MCF 10A (cell line): Measurements from ENCODE around the gene CYP19A1. TPM values are rescaled to one million over a fixed set of nuclear protein-coding genes. Genes with fewer than 3 reads are reported as not detected.

ENCODE experiments used
- BruUV-seq: library from RNA; stranded (reverse); fragments of 400-500 nt; replicated peaks from 2 replicates; lab custom pipeline; 2021; lab: Mats Ljungman, UMichigan
- CTCF ChIA-PET: fragments of 300-600 bp; sonication (Branson Sonifier 250); formaldehyde crosslinking; extraction: SDS; loops from one replicate; lab custom pipeline; 2021; ENCODE audit warnings: antibody characterized with exemption, inconsistent platforms; lab: Yijun Ruan, JAX
- POLR2A ChIA-PET: fragments of 300-600, 350-650 bp; sonication (Branson Sonifier 250); formaldehyde crosslinking; extraction: SDS; loops from one replicate; lab custom pipeline; 2020; ENCODE audit warnings: antibody characterized with exemption, inconsistent platforms; lab: Yijun Ruan, JAX
- DNase-seq: peaks from one replicate; pipeline ENCODE4 v3.0.0-alpha.2; 2018; ENCODE audit not compliant: unreplicated experiment
- H3K27ac Mint-ChIP-seq: one replicate; pipeline ENCODE4 v1.8.0; 2022; ENCODE audit warnings: mild to moderate bottlenecking, low read depth, mixed read lengths; ENCODE audit not compliant: unreplicated experiment
- H3K27me3 Mint-ChIP-seq: one replicate; pipeline ENCODE4 v1.8.0; 2022; ENCODE audit warnings: mixed read lengths; ENCODE audit not compliant: insufficient read depth, unreplicated experiment
- H3K36me3 Mint-ChIP-seq: one replicate; pipeline ENCODE4 v1.8.0; 2022; ENCODE audit warnings: mild to moderate bottlenecking, moderate library complexity, mixed read lengths; ENCODE audit not compliant: insufficient read depth, unreplicated experiment
- H3K4me1 Mint-ChIP-seq: one replicate; pipeline ENCODE4 v1.8.0; 2022; ENCODE audit warnings: mixed read lengths; ENCODE audit not compliant: insufficient read depth, unreplicated experiment
- H3K4me3 Mint-ChIP-seq: one replicate; pipeline ENCODE4 v1.8.0; 2022; ENCODE audit warnings: mild to moderate bottlenecking, moderate library complexity, mixed read lengths; ENCODE audit not compliant: unreplicated experiment
- H3K9me3 Mint-ChIP-seq: one replicate; pipeline ENCODE4 v1.8.0; 2022; ENCODE audit warnings: mixed read lengths; ENCODE audit not compliant: unreplicated experiment
- CTCF ChIP-seq: fragments of 200-600 bp; IDR thresholded peaks from one replicate; pipeline ENCODE4 v1.8.0; 2022; ENCODE audit warnings: antibody characterized with exemption, mild to moderate bottlenecking; ENCODE audit not compliant: unreplicated experiment
- intact Hi-C: fragments of 100-400 bp; cut with micrococcal nuclease; formaldehyde crosslinking; loops from 2 replicates; pipeline ENCODE4 v1.14.1; 2022
- total RNA-seq: library from RNA; stranded (reverse); gene quantifications from 2 replicates; pipeline ENCODE4 v1.2.3, GENCODE V29; 2022

Gene CYP19A1
- total RNA-seq, 1 experiment from 2014 or later: not detected

- Mint-ChIP-seq H3K36me3 (no peaks in the 10 kb centered on the region), H3K4me1 (peaks cover 7% of the 10 kb centered on the region), H3K27me3 (no peaks in the 10 kb centered on the region), H3K9me3 (no peaks in the 10 kb centered on the region), H3K4me3 (no peak overlapping the region), H3K27ac (no peak overlapping the region)
- DNase-seq: no peak
- no peak for TF ChIP-seq CTCF
- ChIA-PET POLR2A (interaction anchor here (1.1 kb wide), 1 partner anchor 11 kb away, joined by 3 read pairs; no protein-coding TSS in a partner anchor), CTCF (no interaction called here)
- BruUV-seq: no TSS peak
- intact Hi-C loops: no loop called here
Measured at GRCh38 chr15:51316636-51317035, 21.8 kb downstream of the CYP19A1 start.

- Mint-ChIP-seq H3K4me1 (peaks cover 7% of the 10 kb centered on the region), H3K9me3 (no peaks in the 10 kb centered on the region), H3K4me3 (no peak overlapping the region), H3K27me3 (no peaks in the 10 kb centered on the region), H3K36me3 (no peaks in the 10 kb centered on the region), H3K27ac (no peak overlapping the region)
- CTCF ChIA-PET: no interaction called here
- TF ChIP-seq CTCF: no peak
- POLR2A ChIA-PET: interaction anchor here (1.1 kb wide), 1 partner anchor 10 kb away, joined by 3 read pairs; no protein-coding TSS in a partner anchor
- DNase-seq: no peak
- intact Hi-C loops: no loop called here
- BruUV-seq: no TSS peak
Measured at GRCh38 chr15:51315726-51316125, 22.7 kb downstream of the CYP19A1 start.

- BruUV-seq: no TSS peak
- intact Hi-C loops: no loop called here
- no peak for DNase-seq
- Mint-ChIP-seq H3K9me3 (no peaks in the 10 kb centered on the region), H3K36me3 (no peaks in the 10 kb centered on the region), H3K27ac (no peak overlapping the region), H3K4me3 (no peak overlapping the region), H3K27me3 (no peaks in the 10 kb centered on the region), H3K4me1 (peaks cover 7% of the 10 kb centered on the region)
- CTCF ChIA-PET: no interaction called here
- POLR2A ChIA-PET: no interaction called here
- no peak for TF ChIP-seq CTCF
Measured at GRCh38 chr15:51314391-51315337, 23.7 kb downstream of the CYP19A1 start.

DNA sequence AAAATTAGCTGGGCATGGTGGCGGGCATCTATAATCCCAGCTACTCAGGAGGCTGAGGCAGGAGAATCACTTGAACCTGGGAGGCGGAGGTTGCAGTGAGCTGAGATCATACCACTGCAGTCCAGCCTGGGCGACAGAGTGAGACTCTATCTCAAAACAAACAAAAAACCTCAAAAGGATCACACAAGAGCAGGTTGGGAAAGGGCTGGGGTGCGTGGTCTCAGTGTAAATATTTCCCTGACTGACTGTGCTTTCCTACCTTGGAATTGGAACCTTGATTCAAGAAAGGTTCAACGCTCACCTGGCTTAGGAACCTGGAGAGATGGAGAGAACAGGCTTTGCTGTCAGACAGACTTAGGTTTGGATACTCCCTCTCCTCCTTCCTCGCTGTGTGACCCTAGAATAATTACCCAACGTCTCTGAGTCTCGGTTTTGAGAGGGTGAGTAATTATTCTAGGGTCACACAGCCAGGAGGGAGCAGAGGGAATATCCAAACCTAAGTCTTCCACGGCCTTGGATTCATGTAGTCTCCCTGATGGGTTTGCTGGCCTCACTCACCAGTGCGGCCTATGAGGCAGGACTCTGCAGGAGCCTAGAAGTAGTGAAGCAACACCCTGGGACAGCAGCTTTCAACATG is 24.6 kb downstream of the CYP19A1 start:
- Mint-ChIP-seq H3K4me1 (peaks cover 7% of the 10 kb centered on the region), H3K36me3 (no peaks in the 10 kb centered on the region), H3K27ac (no peak overlapping the region), H3K9me3 (no peaks in the 10 kb centered on the region), H3K4me3 (no peak overlapping the region), H3K27me3 (no peaks in the 10 kb centered on the region)
- POLR2A ChIA-PET: no interaction called here
- BruUV-seq: no TSS peak
- no peak for TF ChIP-seq CTCF
- DNase-seq: no peak
- intact Hi-C loops: no loop called here
- CTCF ChIA-PET: interaction anchor here (0.6 kb wide), 1 partner anchor 677 kb away, joined by 6 read pairs; no protein-coding TSS in a partner anchor
